K562 (cell line): Measurements from ENCODE around the gene C17orf113. TPM values are rescaled to one million over a fixed set of nuclear protein-coding genes. Genes with fewer than 3 reads are reported as not detected.
A peak's percentile ranks its signal among the peaks of the same experiment; 100 is the strongest.

Experiments
- ATAC-seq: fragments of 200-7000 bp; cut with Tn5 transposase; 3 replicates; pipeline ENCODE4 v1.9.1; 2020; ENCODE audit warnings: moderate library complexity
- BruUV-seq: library from RNA; stranded (reverse); fragments of 400-500 nt; replicated peaks from 2 replicates; lab custom pipeline; 2021; lab: Mats Ljungman, UMichigan
- CTCF ChIA-PET: fragments of 300-600 bp; formaldehyde crosslinking; extraction: SDS; loops from one replicate; lab custom pipeline; 2021; ENCODE audit warnings: low intra/inter-chr PET ratio; lab: Yijun Ruan, JAX
- POLR2A ChIA-PET: fragments of 300-600, 350-650 bp; sonication (Branson Sonifier 250); formaldehyde crosslinking; extraction: SDS; loops from one replicate; lab custom pipeline; 2021; ENCODE audit warnings: antibody characterized with exemption, inconsistent platforms; lab: Yijun Ruan, JAX
- DNase-seq, 4 experiments: peaks; one replicate each; pipeline versions ENCODE4 v3.0.0 to v3.0.0-alpha.2; 2011 to 2018; ENCODE audit warnings: low spot score in 3 of 4, mixed read lengths in 3 of 4; ENCODE audit errors: extremely low read depth in 1 of 4
- FAIRE-seq: peaks from 2 replicates; lab custom pipeline; 2011; peaks lifted over from hg19 to GRCh38; lab: Jason Lieb, UNC
- H2AFZ ChIP-seq: 2 replicates; pipeline ENCODE4 v1.6.0; 2011; ENCODE audit warnings: low read depth, low read length, control low read depth, inconsistent platforms
- H3K27ac ChIP-seq: fragments of 200-600 bp; 3 replicates; pipeline ENCODE4 v1.8.0; 2011; ENCODE audit warnings: low read depth, mild to moderate bottlenecking, control low read depth, inconsistent platforms, low read length, moderate library complexity, mixed read lengths; ENCODE audit errors: extremely low read depth
- H3K27me3 ChIP-seq, 2 experiments: fragments of 300-600 bp in 1 of 2; 2 replicates in 1 of 2; 3 replicates in 1 of 2; pipeline versions ENCODE4 v1.6.0 to v1.8.0; 2011; ENCODE audit warnings: inconsistent platforms in 2 of 2, low read length in 2 of 2, mild to moderate bottlenecking in 1 of 2, mixed read lengths in 1 of 2, moderate library complexity in 1 of 2; ENCODE audit not compliant: control insufficient read depth in 2 of 2, insufficient read depth in 2 of 2
- H3K36me3 ChIP-seq: fragments of 300-600 bp; 3 replicates; pipeline ENCODE4 v1.8.0; 2011; ENCODE audit warnings: mild to moderate bottlenecking, low read length, inconsistent platforms; ENCODE audit not compliant: control insufficient read depth, insufficient read depth
- H3K4me1 ChIP-seq, 2 experiments: fragments of 200-600 bp in 1 of 2; replicated peaks in 1 of 2; 2 replicates in 1 of 2; 3 replicates in 1 of 2; pipeline versions ENCODE4 v1.5.1 to v1.8.0; 2011; ENCODE audit warnings: inconsistent platforms in 2 of 2, low read length in 2 of 2, mild to moderate bottlenecking in 1 of 2, mixed read lengths in 1 of 2, moderate library complexity in 1 of 2; ENCODE audit not compliant: control insufficient read depth in 2 of 2, insufficient read depth in 2 of 2
- H3K4me2 ChIP-seq: 2 replicates; pipeline ENCODE4 v1.6.1; 2011; ENCODE audit warnings: low read length, control low read depth, inconsistent platforms, mixed read lengths; ENCODE audit not compliant: insufficient read depth
- H3K4me3 ChIP-seq: fragments of 200-600 bp; sonication (generic), shearing (Covaris generic); 2 replicates; pipeline ENCODE4 v1.5.1; 2016; ENCODE audit warnings: control low read depth, inconsistent platforms
- H3K79me2 ChIP-seq: fragments of 200-600 bp; 3 replicates; pipeline ENCODE4 v1.8.0; 2011; ENCODE audit warnings: low read length, inconsistent platforms; ENCODE audit not compliant: control insufficient read depth, insufficient read depth
- H3K9ac ChIP-seq, 2 experiments: 2 replicates each; pipeline versions ENCODE4 v1.6.0 to v1.6.1; 2011; ENCODE audit warnings: low read depth in 2 of 2, low read length in 2 of 2, control low read depth in 1 of 2, inconsistent platforms in 1 of 2, mild to moderate bottlenecking in 1 of 2, mixed read lengths in 1 of 2; ENCODE audit not compliant: insufficient read depth in 1 of 2
- H3K9me1 ChIP-seq: one replicate; pipeline ENCODE4 v1.6.0; 2011; ENCODE audit warnings: inconsistent platforms, mild to moderate bottlenecking, low read length, moderate library complexity; ENCODE audit not compliant: control insufficient read depth, insufficient read depth
- H3K9me3 ChIP-seq: replicated peaks from 2 replicates; pipeline ENCODE4 v1.5.1; 2011; ENCODE audit warnings: low read depth, low read length, inconsistent platforms; ENCODE audit not compliant: control insufficient read depth, insufficient read depth
- H4K20me1 ChIP-seq: replicated peaks from 2 replicates; pipeline ENCODE4 v1.6.1; 2011; ENCODE audit warnings: low read length, inconsistent platforms, mixed read lengths; ENCODE audit not compliant: control insufficient read depth, insufficient read depth
- ARID1B ChIP-seq: fragments of 450-650 bp; IDR thresholded peaks from 2 replicates; pipeline ENCODE4 v1.6.1; 2016; ENCODE audit warnings: antibody characterized with exemption, mild to moderate bottlenecking, inconsistent platforms
- CHD2 ChIP-seq: IDR thresholded peaks from 2 replicates; pipeline ENCODE4 v1.6.1; 2011; ENCODE audit warnings: low read depth, low read length
- KLF16 ChIP-seq: IDR thresholded peaks from 2 replicates; pipeline ENCODE4 v1.6.1; 2016; ENCODE audit warnings: antibody characterized with exemption
- MIER1 ChIP-seq: fragments of 450-650 bp; IDR thresholded peaks from 2 replicates; pipeline ENCODE4 v1.6.1; 2016; ENCODE audit warnings: antibody characterized with exemption, mild to moderate bottlenecking, low read depth
- PHF8 ChIP-seq: fragments of 200-600 bp; sonication (generic); IDR thresholded peaks from 2 replicates; pipeline ENCODE4 v1.6.1; 2012; ENCODE audit warnings: mixed run types, mild to moderate bottlenecking, inconsistent platforms, low read length, moderate library complexity, borderline replicate concordance
- RUNX1 ChIP-seq: sonication (generic); IDR thresholded peaks from 2 replicates; pipeline ENCODE4 v1.6.1; 2016; ENCODE audit warnings: antibody characterized with exemption, low read depth
- TCF15 ChIP-seq: fragments of 250-450 bp; sonication (Bioruptor Pico); IDR thresholded peaks from 2 replicates; pipeline ENCODE4 v1.8.0; 2022; ENCODE audit warnings: moderate library complexity, mild to moderate bottlenecking, inconsistent platforms
- TEAD2 ChIP-seq: fragments of 450-650 bp; IDR thresholded peaks from 2 replicates; pipeline ENCODE4 v1.6.1; 2016; ENCODE audit warnings: missing genetic modification characterization, control low read depth, missing compliant biosample characterization
- ZBTB26 ChIP-seq: fragments of 450-650 bp; formaldehyde crosslinking; IDR thresholded peaks from 2 replicates; pipeline ENCODE4 v1.4.0; 2022; ENCODE audit warnings: missing genetic modification characterization
- ZNF512 ChIP-seq: IDR thresholded peaks from 2 replicates; pipeline ENCODE4 v1.6.1; 2016; ENCODE audit warnings: missing genetic modification characterization, missing compliant biosample characterization
- ZNF57 ChIP-seq: fragments of 450-650 bp; formaldehyde crosslinking; IDR thresholded peaks from 2 replicates; pipeline ENCODE4 v1.4.0; 2020; ENCODE audit warnings: mild to moderate bottlenecking, moderate library complexity
- WGBS: fragments of 100-300 bp; shearing (Covaris generic); methylation state at CpG from one replicate; pipeline ENCODE4 v1.1.6; 2016; ENCODE audit warnings: low coverage, mixed read lengths; ENCODE audit not compliant: insufficient coverage; ENCODE audit errors: missing lambda C conversion rate; 5-methylcytosine and 5-hydroxymethylcytosine counted together
- in situ Hi-C: fragments of 300-500 bp; cut with MboI; formaldehyde crosslinking; loops from 4 replicates; pipeline ENCODE4 v1.15.0; 2018; ENCODE audit warnings: inconsistent platforms, mixed read lengths
- intact Hi-C: fragments of 100-400 bp; cut with micrococcal nuclease; formaldehyde crosslinking; loops from 2 replicates; pipeline ENCODE4 v1.14.2; 2022
- polyA plus RNA-seq, 8 experiments: library from polyadenylated mRNA; depleted of rRNA in 4 of 8; stranded (reverse) in 5 of 8; unstranded in 3 of 8; fragments of >200 nt; fragmentation: Nextera tagmentation in 2 of 8; fragmentation: Illumina TruSeq in 1 of 8; extraction: Ambion mirVana in 2 of 8; extraction: Trizol in 1 of 8; gene quantifications; 2 replicates each; pipeline versions ENCODE4 v1.2.1 to v1.2.3, GENCODE V29; 2011 to 2014; ENCODE audit warnings: inconsistent platforms in 1 of 8, missing spikeins in 1 of 8
- total RNA-seq, 7 experiments: library from RNA; depleted of rRNA in 6 of 7; stranded (reverse); fragments of >200 nt in 6 of 7; fragmentation: Illumina TruSeq in 2 of 7; extraction: Trizol in 2 of 7; gene quantifications; 2 replicates each; pipeline versions ENCODE4 v1.2.1 to v1.2.3, GENCODE V29; 2011 to 2021; ENCODE audit warnings: low replicate concordance in 1 of 7

The C17orf113 gene
- total and polyA plus RNA-seq, 9 of the 15 experiments (the other 6 are each of a cell fraction or from before 2014, with no cell fraction given), result 0.10 to 1.2 (median 0.31) TPM

DNA sequence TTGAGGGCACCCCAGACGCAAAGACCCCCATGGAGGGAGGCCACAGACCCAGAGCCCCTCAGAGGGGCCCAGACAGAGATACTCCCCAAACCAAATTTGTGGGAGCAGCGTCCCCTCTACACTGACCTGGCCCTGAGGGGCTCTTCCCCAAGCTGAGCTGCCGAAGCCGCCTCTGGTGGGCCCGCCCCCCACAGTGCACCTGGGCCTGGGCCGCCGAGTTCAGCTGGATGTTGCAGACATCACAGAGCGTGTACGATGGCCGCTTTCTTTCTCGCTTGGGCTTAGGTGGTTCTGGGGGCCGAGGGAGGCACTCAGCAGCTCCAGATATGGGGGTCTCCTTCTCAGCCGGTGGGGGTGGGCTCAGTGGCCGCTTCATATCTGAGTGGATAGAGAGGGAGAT, 12.3 kb upstream of the C17orf113 start:
- Histone ChIP-seq H3K9me3 (no peaks in the 10 kb centered on the region), H3K36me3 (no peaks in the 10 kb centered on the region), H3K27me3 (no peaks in the 10 kb centered on the region), H3K4me3 (no peak overlapping the region), H3K4me2 (no peak overlapping the region), H3K4me1 (peaks cover 0 to 19% of the 10 kb centered on the region in 2 experiments; a peak in 3 of 5 replicates), H3K79me2 (no peaks in the 10 kb centered on the region), H4K20me1 (no peaks in the 10 kb centered on the region), H3K27ac (no peak overlapping the region), H3K9me1 (peaks cover 3% of the 10 kb centered on the region), H2AFZ (no peak overlapping the region), H3K9ac (no peak overlapping the region)
- ATAC-seq, result no peak
- no peak for FAIRE-seq
- TF ChIP-seq RUNX1, result no peak
- TF ChIP-seq KLF16, result no peak
- ChIA-PET CTCF (interaction anchor here (0.6 kb wide), 2 partner anchors 99 to 125 kb away, joined by 3 read pairs; no protein-coding TSS in a partner anchor), POLR2A (no interaction called here)
- in situ Hi-C loops, result no loop called here
- no TSS peak for BruUV-seq
- 35% methylated on average over 12 of the region's 14 CpGs for WGBS
- no peak for DNase-seq
- intact Hi-C loops, result no loop called here

- peak; percentile 68; the same call in 2 of the 3 replicates for ATAC-seq
- no peak for FAIRE-seq
- in situ Hi-C loops, result no loop called here
- WGBS, result 19% methylated on average over 5 of the region's 5 CpGs
- no peak for DNase-seq
- no peaks in the 10 kb centered on the region for H3K36me3 ChIP-seq
- H3K9me3 ChIP-seq, result no peaks in the 10 kb centered on the region
- H3K9me1 ChIP-seq, result peaks cover 3% of the 10 kb centered on the region
- intact Hi-C loops, result no loop called here
- H3K79me2 ChIP-seq, result no peaks in the 10 kb centered on the region
- no peaks in the 10 kb centered on the region for H4K20me1 ChIP-seq
- BruUV-seq, result no TSS peak
- H2AFZ ChIP-seq, result no peak overlapping the region
- H3K4me3 ChIP-seq, result no peak overlapping the region
- H3K27me3 ChIP-seq, result no peaks in the 10 kb centered on the region
- peak overlapping the region in 1 of 2 experiments; percentile 47; a peak in 1 of 4 replicates for H3K9ac ChIP-seq
- H3K4me1 ChIP-seq, result peaks cover 0 to 18% of the 10 kb centered on the region in 2 experiments; a peak in 3 of 5 replicates
- H3K27ac ChIP-seq, result no peak overlapping the region
- POLR2A ChIA-PET, result interaction anchor here (0.7 kb wide), 1 partner anchor 39 kb away, joined by 3 read pairs; no protein-coding TSS in a partner anchor
- no peak overlapping the region for H3K4me2 ChIP-seq
- CTCF ChIA-PET, result interaction anchor here (0.6 kb wide), 1 partner anchor 14 kb away, joined by 3 read pairs; no protein-coding TSS in a partner anchor
- TF ChIP-seq TEAD2 (tag) (no peak), ARID1B (no peak), ZBTB26 (CRISPR knock-in tag) (no peak), ZNF512 (tag) (no peak), PHF8 (no peak), TCF15 (no peak), MIER1 (no peak), CHD2 (no peak), ZNF57 (CRISPR knock-in tag) (no peak)
Measured at GRCh38 chr17:42061646-42062487, 11.5 kb upstream of the C17orf113 start.
